Fibroblast of lung (primary cell): Measurements from ENCODE around the gene C17orf67. TPM values are rescaled to one million over a fixed set of nuclear protein-coding genes. Genes with fewer than 3 reads are reported as not detected.

Source experiments
- DNase-seq, 2 donors: peaks; one replicate each; pipeline versions ENCODE4 v3.0.0 to v3.0.0-alpha.2; 2010; ENCODE audit warnings: low read depth in 2 of 2
- H2AFZ ChIP-seq: 2 replicates; pipeline ENCODE4 v1.5.1; 2012; ENCODE audit warnings: low read length, control low read depth, inconsistent platforms
- H3K27ac ChIP-seq: 2 replicates; pipeline ENCODE4 v1.5.1; 2011; ENCODE audit warnings: low read length, control low read depth; ENCODE audit not compliant: insufficient read depth
- H3K27me3 ChIP-seq: 2 replicates; pipeline ENCODE4 v1.5.1; 2011; ENCODE audit warnings: mild to moderate bottlenecking, low read length; ENCODE audit not compliant: control insufficient read depth, insufficient read depth
- H3K36me3 ChIP-seq: 2 replicates; pipeline ENCODE4 v1.5.1; 2011; ENCODE audit warnings: low read length; ENCODE audit not compliant: control insufficient read depth, insufficient read depth
- H3K4me1 ChIP-seq: 2 replicates; pipeline ENCODE4 v1.5.1; 2011; ENCODE audit warnings: low read length; ENCODE audit not compliant: control insufficient read depth, insufficient read depth; ENCODE audit errors: extremely low read depth
- H3K4me2 ChIP-seq: 2 replicates; pipeline ENCODE4 v1.5.1; 2011; ENCODE audit warnings: low read length, control low read depth; ENCODE audit not compliant: insufficient read depth; ENCODE audit errors: extremely low read depth
- H3K4me3 ChIP-seq, 4 experiments: fragments of 200-600 bp in 1 of 4; sonication (generic) in 1 of 4; replicated peaks in 1 of 4; 2 replicates each; pipeline ENCODE4 v1.5.1; 2011 to 2016; ENCODE audit warnings: low read length in 4 of 4, low read depth in 3 of 4, mild to moderate bottlenecking in 3 of 4, control low read depth in 2 of 4, inconsistent platforms in 1 of 4, mixed read lengths in 1 of 4; ENCODE audit not compliant: insufficient read depth in 1 of 4; ENCODE audit errors: control extremely low read depth in 1 of 4
- H3K79me2 ChIP-seq: 2 replicates; pipeline ENCODE4 v1.5.1; 2012; ENCODE audit warnings: mild to moderate bottlenecking, low read length, inconsistent platforms; ENCODE audit not compliant: control insufficient read depth, insufficient read depth
- H3K9ac ChIP-seq: 2 replicates; pipeline ENCODE4 v1.5.1; 2011; ENCODE audit warnings: mild to moderate bottlenecking, low read length, control low read depth; ENCODE audit not compliant: insufficient read depth
- H3K9me3 ChIP-seq: 2 replicates; pipeline ENCODE4 v1.5.1; 2012; ENCODE audit warnings: low read depth, low read length; ENCODE audit not compliant: control insufficient read depth, insufficient read depth
- H4K20me1 ChIP-seq: 2 replicates; pipeline ENCODE4 v1.5.1; 2011; ENCODE audit warnings: low read length; ENCODE audit not compliant: control insufficient read depth, insufficient read depth; ENCODE audit errors: extremely low read depth
- CTCF ChIP-seq, 2 donors: IDR thresholded peaks in 1 of 2; conservative IDR thresholded peaks in 1 of 2; 1 replicate in 1 of 2; 2 replicates in 1 of 2; pipeline ENCODE4 v1.5.1; 2011 to 2012; ENCODE audit warnings: low read length in 2 of 2, control low read depth in 1 of 2, inconsistent platforms in 1 of 2, low read depth in 1 of 2, mild to moderate bottlenecking in 1 of 2
- EZH2 ChIP-seq: IDR thresholded peaks from 2 replicates; pipeline ENCODE4 v1.5.1; 2012; ENCODE audit warnings: low read length, control low read depth, mild to moderate bottlenecking; ENCODE audit errors: missing control alignments
- polyA plus RNA-seq, 2 donors: library from polyadenylated mRNA; depleted of rRNA in 1 of 2; stranded (reverse) in 1 of 2; unstranded in 1 of 2; fragments of >200 nt; gene quantifications; 2 replicates each; pipeline ENCODE4 v1.2.1, GENCODE V29; 2011 to 2012; ENCODE audit warnings: missing spikeins in 1 of 2
- total RNA-seq: library from RNA; depleted of rRNA; stranded (reverse); fragments of >200 nt; gene quantifications from 2 replicates; pipeline ENCODE4 v1.2.1, GENCODE V29; 2014

C17orf67 gene
- total and polyA plus RNA-seq, 2 donors (not counting 1 experiment from before 2014, with no cell fraction given), result 0.45 to 1.7 TPM

- TF ChIP-seq EZH2, result no peak
- no peak for TF ChIP-seq CTCF (conservative IDR thresholded peaks at IDR 0.05 in 1 of 2, IDR thresholded peaks at IDR 0.05 in 1 of 2; ENCODE audit: low read depth in 1 of 2, low read length in 2 of 2)
- H3K9ac ChIP-seq, result no peak overlapping the region
Observed at GRCh38 chr17:56866496-56866895, 32.8 kb upstream of the C17orf67 start.

GRCh38 chr17:56866076-56866475, 32.4 kb upstream of the C17orf67 start:
- TF ChIP-seq EZH2 (no peak), CTCF (conservative IDR thresholded peaks at IDR 0.05 in 1 of 2, IDR thresholded peaks at IDR 0.05 in 1 of 2; ENCODE audit: low read depth in 1 of 2, low read length in 2 of 2) (no peak)
- Histone ChIP-seq H3K79me2 (no peaks in the 10 kb centered on the region), H3K9ac (no peak overlapping the region), H2AFZ (no peak overlapping the region), H4K20me1 (no peaks in the 10 kb centered on the region), H3K4me1 (no peaks in the 10 kb centered on the region), H3K27me3 (no peaks in the 10 kb centered on the region), H3K4me2 (no peak overlapping the region), H3K27ac (no peak overlapping the region), H3K36me3 (peaks cover 2% of the 10 kb centered on the region), H3K9me3 (no peaks in the 10 kb centered on the region), H3K4me3 (no peak overlapping the region)
- no peak for DNase-seq

More at GRCh38 chr17:56866496-56866895, 32.8 kb upstream of the C17orf67 start:
- Histone ChIP-seq H3K27me3 (no peaks in the 10 kb centered on the region), H3K4me1 (no peaks in the 10 kb centered on the region), H2AFZ (no peak overlapping the region), H3K4me2 (no peak overlapping the region), H3K9me3 (no peaks in the 10 kb centered on the region), H3K36me3 (peaks cover 2% of the 10 kb centered on the region), H3K4me3 (no peak overlapping the region), H3K79me2 (no peaks in the 10 kb centered on the region), H3K27ac (no peak overlapping the region), H4K20me1 (no peaks in the 10 kb centered on the region)
- DNase-seq, result no peak

GRCh38 chr17:56863974-56864373, 30.3 kb upstream of the C17orf67 start:
- no peak for TF ChIP-seq EZH2
- H3K4me3 ChIP-seq, result no peak overlapping the region
- no peaks in the 10 kb centered on the region for H4K20me1 ChIP-seq
- H3K4me1 ChIP-seq, result no peaks in the 10 kb centered on the region
- no peak overlapping the region for H3K27ac ChIP-seq
- no peak overlapping the region for H2AFZ ChIP-seq
- H3K9me3 ChIP-seq, result no peaks in the 10 kb centered on the region
- H3K27me3 ChIP-seq, result no peaks in the 10 kb centered on the region
- no peaks in the 10 kb centered on the region for H3K79me2 ChIP-seq
- H3K4me2 ChIP-seq, result no peak overlapping the region
- DNase-seq, result no peak
- H3K9ac ChIP-seq, result no peak overlapping the region
- peaks cover 2% of the 10 kb centered on the region for H3K36me3 ChIP-seq
